SK-N-SH (cell line): ENCODE measurements around the gene TBC1D1. TPM values are rescaled to one million over a fixed set of nuclear protein-coding genes. Genes with fewer than 3 reads are reported as not detected.

Experiments used
- CTCF ChIA-PET: fragments of 300-600, 350-600 bp; formaldehyde crosslinking; extraction: SDS; loops from one replicate; lab custom pipeline; 2021; lab: Yijun Ruan, JAX
- POLR2A ChIA-PET: fragments of 350-600 bp; sonication (Branson Sonifier 250); formaldehyde crosslinking; extraction: SDS; loops from one replicate; lab custom pipeline; 2020; ENCODE audit warnings: antibody characterized with exemption, inconsistent platforms; lab: Yijun Ruan, JAX
- DNase-seq: peaks from one replicate; pipeline ENCODE4 v3.0.0; 2012
- H2AFZ ChIP-seq: fragments of 200-600 bp; sonication (generic); 2 replicates; pipeline ENCODE4 v1.8.1; 2016; ENCODE audit warnings: antibody characterized with exemption, mild to moderate bottlenecking, low read depth
- H3F3A ChIP-seq: fragments of 200-600 bp; sonication (generic); replicated peaks from 2 replicates; pipeline ENCODE3; 2016; ENCODE audit warnings: antibody characterized with exemption, mild to moderate bottlenecking; ENCODE audit not compliant: insufficient read depth
- H3K27ac ChIP-seq, 2 experiments: fragments of 200-500 bp in 1 of 2; fragments of 200-600 bp in 1 of 2; sonication (Bioruptor generic) in 1 of 2; sonication (generic), shearing (Covaris generic) in 1 of 2; 2 replicates each; pipeline versions ENCODE4 v1.5.1 to v1.6.1; 2014 to 2016; ENCODE audit warnings: low read depth in 2 of 2, inconsistent platforms in 1 of 2, low read length in 1 of 2, mild to moderate bottlenecking in 1 of 2, mixed read lengths in 1 of 2
- H3K27me3 ChIP-seq: fragments of 200-600 bp; sonication (generic), shearing (Covaris generic); 2 replicates; pipeline ENCODE4 v1.6.1; 2016; ENCODE audit warnings: mixed run types; ENCODE audit not compliant: insufficient read depth
- H3K36me3 ChIP-seq, 2 experiments: fragments of 200-500 bp in 1 of 2; fragments of 200-600 bp in 1 of 2; sonication (Bioruptor generic) in 1 of 2; sonication (generic) in 1 of 2; replicated peaks in 1 of 2; 2 replicates each; pipeline versions ENCODE3 to v1.5.1; 2014 to 2016; ENCODE audit warnings: low read length in 1 of 2, mild to moderate bottlenecking in 1 of 2; ENCODE audit not compliant: insufficient read depth in 2 of 2, control insufficient read depth in 1 of 2
- H3K4me1 ChIP-seq, 2 experiments: fragments of 200-500 bp in 1 of 2; fragments of 200-600 bp in 1 of 2; sonication (Bioruptor generic) in 1 of 2; sonication (generic), shearing (Covaris generic) in 1 of 2; 2 replicates each; pipeline versions ENCODE4 v1.5.1 to v1.6.1; 2014 to 2016; ENCODE audit warnings: low read depth in 1 of 2, low read length in 1 of 2, mixed run types in 1 of 2; ENCODE audit not compliant: insufficient read depth in 2 of 2, control insufficient read depth in 1 of 2
- H3K4me2 ChIP-seq: fragments of 200-600 bp; sonication (generic), shearing (Covaris generic); 2 replicates; pipeline ENCODE4 v1.6.1; 2017; ENCODE audit warnings: mixed run types
- H3K4me3 ChIP-seq, 2 experiments: fragments of 200-500 bp in 1 of 2; fragments of 200-600 bp in 1 of 2; sonication (Bioruptor generic) in 1 of 2; sonication (generic), shearing (Covaris generic) in 1 of 2; 2 replicates each; pipeline versions ENCODE4 v1.5.1 to v1.8.1; 2014 to 2016; ENCODE audit warnings: low read depth in 2 of 2, inconsistent platforms in 1 of 2, low read length in 1 of 2, mild to moderate bottlenecking in 1 of 2, mixed read lengths in 1 of 2, moderate library complexity in 1 of 2
- H3K79me2 ChIP-seq: fragments of 200-600 bp; sonication (generic); 2 replicates; pipeline ENCODE4 v1.8.1; 2017; ENCODE audit warnings: mild to moderate bottlenecking; ENCODE audit not compliant: insufficient read depth
- H3K9ac ChIP-seq: fragments of 200-600 bp; sonication (generic); 2 replicates; pipeline ENCODE4 v1.6.1; 2017; ENCODE audit warnings: mixed run types
- H3K9me2 ChIP-seq: fragments of 200-600 bp; sonication (generic); 2 replicates; pipeline ENCODE4 v1.6.1; 2017; ENCODE audit warnings: mixed run types
- H3K9me3 ChIP-seq: fragments of 200-600 bp; sonication (generic); 2 replicates; pipeline ENCODE4 v1.6.1; 2017; ENCODE audit warnings: mixed run types, mild to moderate bottlenecking, moderate library complexity
- H4K20me1 ChIP-seq: fragments of 200-600 bp; sonication (generic); 2 replicates; pipeline ENCODE4 v1.6.1; 2017; ENCODE audit warnings: mild to moderate bottlenecking, mixed run types; ENCODE audit not compliant: insufficient read depth
- CHD2 ChIP-seq: fragments of 150-350 bp; IDR thresholded peaks from 2 replicates; pipeline ENCODE4 v1.6.1; 2018; ENCODE audit warnings: low read length; ENCODE audit not compliant: partially characterized antibody
- EP300 ChIP-seq, 2 experiments: IDR thresholded peaks; 2 replicates each; pipeline versions ENCODE4 v1.4.0 to v1.6.1; 2012; ENCODE audit warnings: borderline replicate concordance in 1 of 2, low read depth in 1 of 2, low read length in 1 of 2
- EZH2phosphoT487 ChIP-seq: fragments of 200-600 bp; sonication (generic); IDR thresholded peaks from 2 replicates; pipeline ENCODE4 v1.6.1; 2017; ENCODE audit warnings: low read depth, mixed run types, mild to moderate bottlenecking, antibody characterized with exemption, moderate library complexity, borderline replicate concordance
- FOXJ3 ChIP-seq: sonication (generic); formaldehyde crosslinking; IDR thresholded peaks from 2 replicates; pipeline ENCODE4 v1.5.1; 2020; ENCODE audit warnings: mild to moderate bottlenecking, missing genetic modification reagents
- FOXM1 ChIP-seq: IDR thresholded peaks from 2 replicates; pipeline ENCODE4 v1.4.0; 2012; ENCODE audit warnings: low read depth, mild to moderate bottlenecking
- MXI1 ChIP-seq: IDR thresholded peaks from 2 replicates; pipeline ENCODE4 v1.6.1; 2012; ENCODE audit warnings: mild to moderate bottlenecking, low read depth, low read length, improper control_type of control experiment
- NFIC ChIP-seq: IDR thresholded peaks from 2 replicates; pipeline ENCODE4 v1.4.0; 2012; ENCODE audit warnings: borderline replicate concordance
- NRF1 ChIP-seq: IDR thresholded peaks from 2 replicates; pipeline ENCODE4 v1.6.1; 2012; ENCODE audit warnings: low read depth, mild to moderate bottlenecking, low read length
- POLR2AphosphoS5 ChIP-seq: IDR thresholded peaks from 2 replicates; pipeline ENCODE4 v1.6.1; 2012; ENCODE audit warnings: low read depth, low read length
- RCOR1 ChIP-seq: fragments of 150-350 bp; IDR thresholded peaks from 2 replicates; pipeline ENCODE4 v1.6.1; 2017; ENCODE audit warnings: antibody characterized with exemption, low read length
- RFX5 ChIP-seq: IDR thresholded peaks from 2 replicates; pipeline ENCODE4 v1.6.1; 2012; ENCODE audit warnings: mild to moderate bottlenecking, improper control_type of control experiment, low read length
- RXRA ChIP-seq: IDR thresholded peaks from 2 replicates; pipeline ENCODE4 v1.4.0; 2012; ENCODE audit warnings: low read depth, mild to moderate bottlenecking, borderline replicate concordance
- TCF12 ChIP-seq: IDR thresholded peaks from 2 replicates; pipeline ENCODE4 v1.4.0; 2012
- TEAD4 ChIP-seq: IDR thresholded peaks from 2 replicates; pipeline ENCODE4 v1.4.0; 2012; ENCODE audit warnings: mild to moderate bottlenecking, borderline replicate concordance; ENCODE audit not compliant: insufficient read depth
- YY1 ChIP-seq: IDR thresholded peaks from 2 replicates; pipeline ENCODE4 v1.4.0; 2012; ENCODE audit warnings: low read depth, mild to moderate bottlenecking
- WGBS: methylation state at CpG from one replicate; pipeline ENCODE4 v1.1.6; 2017; ENCODE audit warnings: low lambda C conversion rate; 5-methylcytosine and 5-hydroxymethylcytosine counted together
- polyA plus RNA-seq, 3 experiments: library from polyadenylated mRNA; depleted of rRNA; stranded (reverse); fragments of >200 nt; gene quantifications; 2 replicates each; pipeline ENCODE4 v1.2.3, GENCODE V29; 2012
- TF ChIP-seq, protein P1 (sequence below): IDR thresholded peaks from 2 replicates; pipeline ENCODE4 v1.4.0; 2012; ENCODE audit warnings: low read depth, borderline replicate concordance
- TF ChIP-seq, protein P2 (sequence below): IDR thresholded peaks from 2 replicates; pipeline ENCODE4 v1.4.0; 2012; ENCODE audit warnings: low read depth
- TF ChIP-seq, protein P3 (sequence below): IDR thresholded peaks from 2 replicates; pipeline ENCODE4; 2012
- TF ChIP-seq, protein P4 (sequence below): fragments of 200-600 bp; sonication (generic); IDR thresholded peaks from 2 replicates; pipeline ENCODE4 v1.6.1; 2017; ENCODE audit warnings: antibody characterized with exemption, mild to moderate bottlenecking, moderate library complexity
- TF ChIP-seq, protein P5 (sequence below): fragments of 150-350 bp; IDR thresholded peaks from 2 replicates; pipeline ENCODE4 v1.6.1; 2016; ENCODE audit warnings: mild to moderate bottlenecking, low read depth, low read length
- TF ChIP-seq, protein P6 (sequence below): IDR thresholded peaks from 2 replicates; pipeline ENCODE4 v1.4.0; 2012; ENCODE audit warnings: low read depth, borderline replicate concordance

The TBC1D1 gene
- polyA plus RNA-seq, 1 of the 3 experiments (the other 2 are of a cell fraction), result 29.8 TPM

DNA sequence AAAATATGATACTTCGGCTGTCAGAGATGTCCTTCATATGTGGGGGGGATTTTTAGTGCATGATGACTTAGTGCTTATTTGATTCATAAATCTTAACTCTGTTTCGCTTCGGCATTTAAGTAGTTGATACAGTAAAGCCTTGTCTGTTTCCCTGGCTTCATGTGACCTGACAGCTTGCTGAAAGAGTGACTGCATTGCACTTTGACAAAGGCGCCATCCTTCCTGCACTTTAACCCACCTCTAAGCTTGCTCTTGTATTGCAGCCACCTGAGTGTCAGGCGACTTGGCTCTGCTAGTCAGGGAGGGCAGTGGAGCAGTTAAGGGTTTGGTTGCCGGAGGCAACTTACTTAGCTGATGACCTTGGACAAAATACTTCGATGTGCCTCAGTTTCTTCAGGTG lies 134.8 kb downstream of the TBC1D1 start (continued):
- TF ChIP-seq, protein P1, sequence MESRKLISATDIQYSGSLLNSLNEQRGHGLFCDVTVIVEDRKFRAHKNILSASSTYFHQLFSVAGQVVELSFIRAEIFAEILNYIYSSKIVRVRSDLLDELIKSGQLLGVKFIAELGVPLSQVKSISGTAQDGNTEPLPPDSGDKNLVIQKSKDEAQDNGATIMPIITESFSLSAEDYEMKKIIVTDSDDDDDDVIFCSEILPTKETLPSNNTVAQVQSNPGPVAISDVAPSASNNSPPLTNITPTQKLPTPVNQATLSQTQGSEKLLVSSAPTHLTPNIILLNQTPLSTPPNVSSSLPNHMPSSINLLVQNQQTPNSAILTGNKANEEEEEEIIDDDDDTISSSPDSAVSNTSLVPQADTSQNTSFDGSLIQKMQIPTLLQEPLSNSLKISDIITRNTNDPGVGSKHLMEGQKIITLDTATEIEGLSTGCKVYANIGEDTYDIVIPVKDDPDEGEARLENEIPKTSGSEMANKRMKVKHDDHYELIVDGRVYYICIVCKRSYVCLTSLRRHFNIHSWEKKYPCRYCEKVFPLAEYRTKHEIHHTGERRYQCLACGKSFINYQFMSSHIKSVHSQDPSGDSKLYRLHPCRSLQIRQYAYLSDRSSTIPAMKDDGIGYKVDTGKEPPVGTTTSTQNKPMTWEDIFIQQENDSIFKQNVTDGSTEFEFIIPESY, result no peak
- TF ChIP-seq FOXM1, result no peak
- TF ChIP-seq POLR2AphosphoS5, result no peak
- no peak for TF ChIP-seq TEAD4
- no peak for TF ChIP-seq YY1
- TF ChIP-seq NRF1, result no peak
- no peak for TF ChIP-seq RCOR1

DNA sequence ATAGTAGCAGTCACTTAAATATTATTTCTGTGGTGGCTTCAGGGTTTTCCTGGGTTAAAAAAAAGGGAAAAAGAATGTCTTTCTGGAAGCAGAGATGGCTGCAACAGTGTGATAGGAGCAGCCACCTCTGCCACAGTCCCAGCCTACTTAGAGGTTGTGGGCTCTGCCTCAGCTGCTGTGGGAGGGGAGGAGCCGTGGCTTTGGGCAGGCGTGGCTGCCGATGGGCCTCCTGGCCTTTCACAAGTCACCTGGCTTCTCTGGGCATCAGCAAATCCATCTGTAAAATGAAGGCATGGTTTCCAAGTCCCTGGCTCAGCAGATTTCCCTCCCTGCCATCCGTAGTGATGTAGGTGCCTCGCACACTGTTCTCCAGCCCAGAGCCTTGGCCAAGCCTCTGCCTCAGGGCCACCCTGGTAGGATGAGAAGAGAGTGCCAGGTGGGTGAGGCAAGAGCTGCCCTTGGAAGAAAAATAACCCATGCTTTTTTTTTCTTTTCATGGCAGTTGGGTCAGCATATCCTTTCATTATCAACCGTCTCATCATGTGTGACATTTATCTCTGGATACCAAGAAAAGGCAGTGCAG lies 135.4 kb downstream of the TBC1D1 start:
- no peak overlapping the region for H3K4me2 ChIP-seq
- ChIA-PET POLR2A (no interaction called here), CTCF (interaction anchor here (1.0 to 1.1 kb wide), 2 partner anchors 9 to 224 kb away, joined by 3 to 4 read pairs; no protein-coding TSS in a partner anchor)

DNA sequence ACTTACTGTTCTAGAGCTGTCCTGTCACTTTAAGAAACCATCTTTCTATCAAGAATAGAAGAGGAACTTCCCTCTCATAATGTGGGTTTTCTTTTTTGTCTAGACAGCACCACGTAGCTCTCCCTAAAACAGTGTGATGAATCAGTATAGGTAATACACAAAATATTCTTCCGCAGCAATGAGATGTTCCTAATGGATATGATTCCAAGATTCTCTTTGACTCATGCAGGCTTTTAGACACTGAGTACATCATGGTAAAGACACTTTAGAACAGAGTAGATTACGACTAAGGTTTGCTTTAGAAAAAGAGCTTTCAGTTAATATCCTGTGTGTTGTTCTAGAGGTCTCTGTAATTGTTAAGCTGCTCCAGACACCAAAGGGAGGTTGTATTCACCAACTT lies 139.1 kb downstream of the TBC1D1 start:
- no peaks in the 10 kb centered on the region for H3K9me3 ChIP-seq
- CTCF ChIA-PET, result interaction anchor here (1.2 to 2.9 kb wide), 5 partner anchors 15 to 427 kb away, joined by 3 to 12 read pairs (median 6); no protein-coding TSS in a partner anchor
- WGBS, result 63% methylated on average over 3 of the region's 3 CpGs
- H3K4me1 ChIP-seq, result no peaks in the 10 kb centered on the region; a peak in 1 of 4 replicates
- H2AFZ ChIP-seq, result no peak overlapping the region
- no peaks in the 10 kb centered on the region for H4K20me1 ChIP-seq
- no peak overlapping the region for H3K4me3 ChIP-seq
- H3K9ac ChIP-seq, result no peak overlapping the region
- H3K27ac ChIP-seq, result no peak overlapping the region; a peak in 1 of 4 replicates
- H3F3A ChIP-seq, result no peaks in the 10 kb centered on the region
- H3K79me2 ChIP-seq, result no peaks in the 10 kb centered on the region
- DNase-seq, result no peak
- peaks cover 9 to 14% of the 10 kb centered on the region in 2 experiments for H3K36me3 ChIP-seq
- H3K27me3 ChIP-seq, result no peaks in the 10 kb centered on the region
- no peaks in the 10 kb centered on the region for H3K9me2 ChIP-seq
- POLR2A ChIA-PET, result no interaction called here
- H3K4me2 ChIP-seq, result no peak overlapping the region
- TF ChIP-seq TCF12 (no peak), RXRA (no peak), RFX5 (no peak), EP300 (IDR thresholded peaks at IDR 0.05; ENCODE audit: borderline replicate concordance in 1 of 2, low read depth in 1 of 2, low read length in 1 of 2) (no peak), MXI1 (no peak), EZH2phosphoT487 (no peak), NFIC (no peak), FOXJ3 (no peak)
- TF ChIP-seq, protein P2, sequence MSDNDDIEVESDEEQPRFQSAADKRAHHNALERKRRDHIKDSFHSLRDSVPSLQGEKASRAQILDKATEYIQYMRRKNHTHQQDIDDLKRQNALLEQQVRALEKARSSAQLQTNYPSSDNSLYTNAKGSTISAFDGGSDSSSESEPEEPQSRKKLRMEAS, result no peak
- TF ChIP-seq, protein P3, sequence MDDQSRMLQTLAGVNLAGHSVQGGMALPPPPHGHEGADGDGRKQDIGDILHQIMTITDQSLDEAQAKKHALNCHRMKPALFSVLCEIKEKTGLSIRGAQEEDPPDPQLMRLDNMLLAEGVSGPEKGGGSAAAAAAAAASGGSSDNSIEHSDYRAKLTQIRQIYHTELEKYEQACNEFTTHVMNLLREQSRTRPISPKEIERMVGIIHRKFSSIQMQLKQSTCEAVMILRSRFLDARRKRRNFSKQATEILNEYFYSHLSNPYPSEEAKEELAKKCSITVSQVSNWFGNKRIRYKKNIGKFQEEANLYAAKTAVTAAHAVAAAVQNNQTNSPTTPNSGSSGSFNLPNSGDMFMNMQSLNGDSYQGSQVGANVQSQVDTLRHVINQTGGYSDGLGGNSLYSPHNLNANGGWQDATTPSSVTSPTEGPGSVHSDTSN, result no peak
- TF ChIP-seq, protein P4, sequence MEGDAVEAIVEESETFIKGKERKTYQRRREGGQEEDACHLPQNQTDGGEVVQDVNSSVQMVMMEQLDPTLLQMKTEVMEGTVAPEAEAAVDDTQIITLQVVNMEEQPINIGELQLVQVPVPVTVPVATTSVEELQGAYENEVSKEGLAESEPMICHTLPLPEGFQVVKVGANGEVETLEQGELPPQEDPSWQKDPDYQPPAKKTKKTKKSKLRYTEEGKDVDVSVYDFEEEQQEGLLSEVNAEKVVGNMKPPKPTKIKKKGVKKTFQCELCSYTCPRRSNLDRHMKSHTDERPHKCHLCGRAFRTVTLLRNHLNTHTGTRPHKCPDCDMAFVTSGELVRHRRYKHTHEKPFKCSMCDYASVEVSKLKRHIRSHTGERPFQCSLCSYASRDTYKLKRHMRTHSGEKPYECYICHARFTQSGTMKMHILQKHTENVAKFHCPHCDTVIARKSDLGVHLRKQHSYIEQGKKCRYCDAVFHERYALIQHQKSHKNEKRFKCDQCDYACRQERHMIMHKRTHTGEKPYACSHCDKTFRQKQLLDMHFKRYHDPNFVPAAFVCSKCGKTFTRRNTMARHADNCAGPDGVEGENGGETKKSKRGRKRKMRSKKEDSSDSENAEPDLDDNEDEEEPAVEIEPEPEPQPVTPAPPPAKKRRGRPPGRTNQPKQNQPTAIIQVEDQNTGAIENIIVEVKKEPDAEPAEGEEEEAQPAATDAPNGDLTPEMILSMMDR, result no peak
- TF ChIP-seq, protein P5, sequence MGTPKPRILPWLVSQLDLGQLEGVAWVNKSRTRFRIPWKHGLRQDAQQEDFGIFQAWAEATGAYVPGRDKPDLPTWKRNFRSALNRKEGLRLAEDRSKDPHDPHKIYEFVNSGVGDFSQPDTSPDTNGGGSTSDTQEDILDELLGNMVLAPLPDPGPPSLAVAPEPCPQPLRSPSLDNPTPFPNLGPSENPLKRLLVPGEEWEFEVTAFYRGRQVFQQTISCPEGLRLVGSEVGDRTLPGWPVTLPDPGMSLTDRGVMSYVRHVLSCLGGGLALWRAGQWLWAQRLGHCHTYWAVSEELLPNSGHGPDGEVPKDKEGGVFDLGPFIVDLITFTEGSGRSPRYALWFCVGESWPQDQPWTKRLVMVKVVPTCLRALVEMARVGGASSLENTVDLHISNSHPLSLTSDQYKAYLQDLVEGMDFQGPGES, result no peak
- TF ChIP-seq, protein P6, sequence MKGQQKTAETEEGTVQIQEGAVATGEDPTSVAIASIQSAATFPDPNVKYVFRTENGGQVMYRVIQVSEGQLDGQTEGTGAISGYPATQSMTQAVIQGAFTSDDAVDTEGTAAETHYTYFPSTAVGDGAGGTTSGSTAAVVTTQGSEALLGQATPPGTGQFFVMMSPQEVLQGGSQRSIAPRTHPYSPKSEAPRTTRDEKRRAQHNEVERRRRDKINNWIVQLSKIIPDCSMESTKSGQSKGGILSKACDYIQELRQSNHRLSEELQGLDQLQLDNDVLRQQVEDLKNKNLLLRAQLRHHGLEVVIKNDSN, result no peak

More for the DNA sequence above, 135.4 kb downstream of the TBC1D1 start:
- H3K9me3 ChIP-seq, result no peaks in the 10 kb centered on the region
- no peak overlapping the region for H2AFZ ChIP-seq
- no peaks in the 10 kb centered on the region for H3F3A ChIP-seq
- H3K9ac ChIP-seq, result no peak overlapping the region
- H4K20me1 ChIP-seq, result no peaks in the 10 kb centered on the region
- peaks cover 0 to 5% of the 10 kb centered on the region in 2 experiments; a peak in 2 of 4 replicates for H3K4me1 ChIP-seq
- H3K79me2 ChIP-seq, result no peaks in the 10 kb centered on the region
- no peaks in the 10 kb centered on the region for H3K27me3 ChIP-seq
- no peaks in the 10 kb centered on the region for H3K9me2 ChIP-seq
- TF ChIP-seq CHD2, result no peak
- H3K36me3 ChIP-seq, result peaks cover 13 to 34% of the 10 kb centered on the region in 2 experiments
- no peak overlapping the region for H3K4me3 ChIP-seq
- whole genome bisulfite sequencing, result 85% methylated on average over 4 of the region's 6 CpGs
- no peak overlapping the region for H3K27ac ChIP-seq
- DNase-seq, result no peak
